Stromal cell of bone marrow (primary cell): Measurements from ENCODE around the gene GNG4.
"Not testable (repeated sequence)": the region's sequence is repeated elsewhere in the genome, so short reads cannot be mapped to it uniquely, and the experiment has no call there.

Source experiments
- DNase-seq: peaks from one replicate; pipeline ENCODE4 v3.0.0-alpha.2; 2012; ENCODE audit warnings: low read depth

GNG4 gene

GRCh38 chr1:235648954-235649367, 623 bp downstream of the GNG4 start:
- peak; percentile 30 for DNase-seq

GRCh38 chr1:235648407-235648907, 1.1 kb downstream of the GNG4 start:
- DNase-seq, result no peak

GRCh38 chr1:235647537-235647936, 2.0 kb downstream of the GNG4 start:
- not testable (repeated sequence) for DNase-seq

GRCh38 chr1:235646463-235646862, 3.1 kb downstream of the GNG4 start:
- DNase-seq, result no peak

GRCh38 chr1:235644693-235645305, 4.8 kb downstream of the GNG4 start:
- no peak for DNase-seq

GRCh38 chr1:235643837-235644692, 5.5 kb downstream of the GNG4 start:
- no peak for DNase-seq

GRCh38 chr1:235642943-235643371, 6.6 kb downstream of the GNG4 start:
- no peak for DNase-seq

- no peak for DNase-seq
Measured at GRCh38 chr1:235642011-235642942, 7.3 kb downstream of the GNG4 start.

- DNase-seq, result no peak
Measured at GRCh38 chr1:235640580-235640979, 9.0 kb downstream of the GNG4 start.

GRCh38 chr1:235639226-235640205, 10.1 kb downstream of the GNG4 start:
- DNase-seq, result no peak

- DNase-seq, result not testable (repeated sequence)
Measured at GRCh38 chr1:235638612-235639011, 11.0 kb downstream of the GNG4 start.

GRCh38 chr1:235637756-235638534, 11.6 kb downstream of the GNG4 start:
- no peak for DNase-seq

GRCh38 chr1:235635938-235636662, 13.5 kb downstream of the GNG4 start:
- no peak for DNase-seq

GRCh38 chr1:235632506-235633401, 16.8 kb downstream of the GNG4 start:
- DNase-seq, result no peak

- DNase-seq, result no peak
Measured at GRCh38 chr1:235631816-235632215, 17.8 kb downstream of the GNG4 start.

- no peak for DNase-seq
Measured at GRCh38 chr1:235628316-235629005, 21.1 kb downstream of the GNG4 start.

- DNase-seq, result no peak
Measured at GRCh38 chr1:235625831-235626230, 23.8 kb downstream of the GNG4 start.

GRCh38 chr1:235625340-235625739, 24.2 kb downstream of the GNG4 start:
- no peak for DNase-seq
